HepG2 (cell line): ENCODE data around the gene GZF1. TPM values are rescaled to one million over a fixed set of nuclear protein-coding genes. Genes with fewer than 3 reads are reported as not detected.

Experiments used
- ATF3 ChIP-seq: sonication (generic); formaldehyde crosslinking; IDR thresholded peaks from 2 replicates; pipeline ENCODE4 v1.4.0; 2020; ENCODE audit warnings: missing genetic modification reagents
- CSRNP2 ChIP-seq: sonication (generic); formaldehyde crosslinking; conservative IDR thresholded peaks from 2 replicates; pipeline ENCODE4 v1.8.0; 2022; ENCODE audit warnings: low read depth, missing genetic modification reagents
- E2F2 ChIP-seq: sonication (generic); formaldehyde crosslinking; IDR thresholded peaks from 2 replicates; pipeline ENCODE4 v1.4.0; 2020; ENCODE audit warnings: missing genetic modification reagents, borderline replicate concordance
- THAP11 ChIP-seq: IDR thresholded peaks from 2 replicates; pipeline ENCODE4 v1.6.1; 2016; ENCODE audit warnings: missing biosample characterization, missing genetic modification reagents
- U2AF1 ChIP-seq: fragments of 200-400 bp; formaldehyde crosslinking; optimal IDR thresholded peaks from 2 replicates; pipeline ENCODE3; 2017; ENCODE audit warnings: mild to moderate bottlenecking, low read depth, low read length
- ZBTB4 ChIP-seq: sonication (generic); formaldehyde crosslinking; IDR thresholded peaks from 2 replicates; pipeline ENCODE4 v1.4.0; 2020; ENCODE audit warnings: missing genetic modification reagents, mild to moderate bottlenecking, borderline replicate concordance
- ZNF160 ChIP-seq: sonication (generic); formaldehyde crosslinking; IDR thresholded peaks from 2 replicates; pipeline ENCODE4 v1.8.0; 2022; ENCODE audit warnings: mild to moderate bottlenecking, inconsistent platforms, missing genetic modification reagents
- ZNF672 ChIP-seq: sonication (generic); formaldehyde crosslinking; IDR thresholded peaks from 2 replicates; pipeline ENCODE4 v1.8.1; 2022; ENCODE audit warnings: missing genetic modification reagents
- ZNF878 ChIP-seq: sonication (generic); formaldehyde crosslinking; IDR thresholded peaks from 2 replicates; pipeline ENCODE4 v1.8.1; 2023; ENCODE audit warnings: mild to moderate bottlenecking, missing genetic modification reagents, moderate library complexity
- polyA plus RNA-seq, 8 experiments: library from polyadenylated mRNA; depleted of rRNA in 3 of 8; stranded (reverse) in 7 of 8; unstranded in 1 of 8; fragments of >200 nt; fragmentation: Illumina TruSeq in 4 of 8; extraction: Trizol in 4 of 8; gene quantifications; 2 replicates each; pipeline versions ENCODE4 v1.2.1 to v1.2.3, GENCODE V29; 2011 to 2016; ENCODE audit warnings: low read depth in 4 of 8, missing spikeins in 1 of 8, mixed read lengths in 1 of 8; ENCODE audit not compliant: insufficient read depth in 1 of 8
- total RNA-seq, 5 experiments: library from RNA; depleted of rRNA; stranded (reverse); fragments of >200 nt; fragmentation: Illumina TruSeq; extraction: Trizol; gene quantifications; 2 replicates each; pipeline ENCODE4 v1.2.3, GENCODE V29; 2016; ENCODE audit warnings: low read depth in 1 of 5

Gene GZF1
- total and polyA plus RNA-seq, 2 of the 13 experiments (the other 11 are each of a cell fraction or from before 2014, with no cell fraction given) = 16.9 to 26.0 TPM

- no peak for TF ChIP-seq E2F2 (CRISPR knock-in tag)
- TF ChIP-seq CSRNP2 (CRISPR knock-in tag) = no peak
- TF ChIP-seq ZNF672 = no peak
- 0 out of 2 replicates have a peak, but pooled peaks have one; percentile 30 for TF ChIP-seq ATF3 (CRISPR knock-in tag)
- TF ChIP-seq ZNF878 (CRISPR knock-in tag) = no peak
- TF ChIP-seq ZNF160 (CRISPR knock-in tag) = no peak
- TF ChIP-seq ZBTB4 (CRISPR knock-in tag) = no peak
- TF ChIP-seq U2AF1 = no peak
- TF ChIP-seq THAP11 = peak; percentile 71; the same call in 1 of the 2 replicates
- TF ChIP-seq, all 625 proteins: peak for 70
Measured at GRCh38 chr20:23419995-23420901, 58.3 kb downstream of the GZF1 start (continued).
